Body of pancreas (tissue), 4 donors: ENCODE measurements around the gene NFIC.

ENCODE experiments used
- CTCF ChIP-seq, 7 experiments: fragments of 450-650 bp in 4 of 7; fragments of 200-600 bp in 3 of 7; sonication (generic) in 3 of 7; IDR thresholded peaks; one replicate each; pipeline ENCODE4 v1.5.1; 2016 to 2019; ENCODE audit warnings: antibody characterized with exemption in 7 of 7
- POLR2A ChIP-seq, 3 donors: fragments of 450-650 bp; IDR thresholded peaks; one replicate each; pipeline ENCODE4 v1.6.1; 2016; ENCODE audit warnings: antibody characterized with exemption in 3 of 3, mild to moderate bottlenecking in 2 of 3

DNA sequence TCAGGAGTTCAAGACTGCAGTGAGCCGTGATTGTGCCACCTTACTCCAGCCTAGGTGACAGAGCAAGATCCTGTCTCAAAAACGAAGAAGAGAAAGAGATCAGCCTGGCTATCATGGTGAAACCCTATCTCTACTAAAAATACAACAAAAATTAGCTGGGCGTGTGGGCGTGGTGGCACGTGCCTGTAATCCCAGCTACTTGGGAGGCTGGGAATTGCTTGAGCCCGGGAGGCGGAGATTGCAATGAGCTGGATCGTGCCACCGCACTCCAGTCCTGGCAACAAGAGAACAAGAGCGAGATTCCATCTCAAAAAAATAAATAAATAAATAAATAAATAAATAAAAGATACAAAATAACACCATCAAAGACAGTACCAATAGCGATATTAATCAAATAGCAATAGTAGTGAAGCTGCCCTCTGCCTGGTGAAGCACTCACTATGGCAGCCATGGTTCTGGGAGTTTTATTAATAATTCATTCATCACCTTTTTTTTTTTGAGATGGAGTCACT is 53.9 kb downstream of the NFIC start:
- TF ChIP-seq CTCF (IDR thresholded peaks at IDR 0.05) (no peak), POLR2A (IDR thresholded peaks at IDR 0.05) (no peak)
